ENCODE data around the gene PDE7B.

The PDE7B gene

DNA sequence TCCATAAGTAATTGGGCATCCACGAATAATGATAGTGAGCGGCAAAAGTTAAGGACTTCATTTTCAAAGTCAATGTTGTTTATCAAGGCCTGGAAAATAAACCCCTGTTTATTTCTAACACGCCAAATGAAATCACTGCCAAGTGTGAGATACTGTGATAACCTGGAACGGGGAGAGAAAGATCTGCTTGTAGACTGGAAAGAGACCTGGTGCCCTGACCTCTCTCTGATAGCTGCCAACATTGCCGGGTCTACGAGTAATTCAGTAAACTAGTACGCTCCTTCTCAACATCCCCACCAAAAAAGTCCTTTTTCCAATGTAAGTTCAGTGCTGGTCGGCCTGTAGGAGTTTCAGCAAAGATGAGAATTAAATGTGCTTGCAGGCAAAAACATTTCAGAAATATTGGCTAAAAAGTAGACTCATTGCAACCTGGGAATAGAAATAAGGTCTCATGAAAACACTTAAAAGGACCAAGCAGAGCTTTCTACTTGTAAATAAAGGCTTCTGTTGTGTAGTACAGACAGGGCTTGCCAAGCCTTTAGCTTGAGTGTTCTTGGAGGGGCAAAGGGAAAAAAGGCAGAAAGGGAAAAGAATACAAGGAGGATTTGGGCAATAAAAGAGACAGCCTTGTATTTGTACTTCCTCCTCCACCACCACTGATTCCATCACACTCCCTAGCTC lies 43.9 kb downstream of the PDE7B start:
- no peak for DNase-seq

- DNase-seq: no peak
Observed at GRCh38 chr6:135897087-135897486, 45.6 kb downstream of the PDE7B start.

- no peak for DNase-seq
Observed at GRCh38 chr6:135901774-135902524, 50.4 kb downstream of the PDE7B start.

DNA sequence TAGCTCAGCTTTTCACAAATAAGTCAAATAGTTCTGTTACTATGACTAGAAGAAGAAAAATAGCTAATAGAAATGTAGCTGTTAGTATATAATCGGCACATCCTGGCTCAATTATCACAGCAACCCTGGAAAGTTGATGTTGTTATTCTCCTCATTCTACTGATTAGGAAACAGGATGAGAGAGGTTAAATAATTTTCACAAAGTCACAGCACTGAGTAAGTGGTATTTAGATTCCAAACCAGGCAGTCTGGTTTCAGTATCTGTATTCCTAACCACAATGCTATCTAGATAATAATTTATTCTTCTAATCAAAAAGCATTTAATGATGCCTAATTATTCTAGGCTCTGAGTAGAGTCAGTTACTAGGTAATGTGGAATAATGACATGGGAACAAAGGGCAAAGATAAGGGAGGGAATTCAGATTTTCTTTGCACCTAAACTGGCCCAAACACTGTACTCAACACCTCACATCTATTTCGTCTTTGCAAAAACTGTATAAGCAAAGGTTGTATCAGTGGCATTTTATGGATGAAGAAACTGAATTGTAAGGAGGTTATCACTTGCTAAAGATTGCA lies 51.3 kb downstream of the PDE7B start:
- DNase-seq: no peak

GRCh38 chr6:135904666-135905065 lies 53.2 kb downstream of the PDE7B start:
- DNase-seq: no peak

DNA sequence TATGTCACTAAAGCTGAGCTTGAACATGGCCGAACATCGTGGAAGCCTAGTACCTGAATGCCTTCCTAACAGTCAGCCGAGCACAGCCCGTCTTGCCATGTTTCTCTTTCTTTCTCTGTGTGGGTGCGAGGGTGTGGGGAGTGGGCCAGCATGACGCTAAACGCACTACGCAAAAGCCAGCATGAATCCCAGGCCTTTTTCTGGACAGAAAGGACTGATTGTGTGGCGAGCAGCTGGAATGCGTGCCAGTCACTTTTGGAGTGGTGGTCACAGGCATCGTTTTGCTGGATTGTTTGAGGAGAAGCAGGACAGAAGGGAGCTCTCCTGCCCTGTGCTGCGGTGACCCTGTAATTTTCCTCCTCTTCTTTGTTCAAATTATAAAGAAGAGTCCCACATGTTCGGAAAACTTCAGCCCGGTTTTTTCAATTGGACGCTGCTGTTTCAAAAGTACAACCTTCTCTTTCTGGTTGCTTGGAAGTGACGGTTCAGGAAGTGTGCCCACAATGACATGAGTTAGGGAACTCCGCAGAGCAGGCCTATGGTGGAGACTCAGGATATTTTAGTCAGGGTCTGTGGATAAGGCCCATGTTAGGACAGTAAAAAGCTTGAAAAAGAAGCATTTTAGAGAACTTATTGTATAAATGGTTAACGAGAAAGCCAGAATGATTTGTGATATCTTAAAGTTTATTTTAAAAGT lies 54.3 kb downstream of the PDE7B start:
- no peak for DNase-seq

DNA sequence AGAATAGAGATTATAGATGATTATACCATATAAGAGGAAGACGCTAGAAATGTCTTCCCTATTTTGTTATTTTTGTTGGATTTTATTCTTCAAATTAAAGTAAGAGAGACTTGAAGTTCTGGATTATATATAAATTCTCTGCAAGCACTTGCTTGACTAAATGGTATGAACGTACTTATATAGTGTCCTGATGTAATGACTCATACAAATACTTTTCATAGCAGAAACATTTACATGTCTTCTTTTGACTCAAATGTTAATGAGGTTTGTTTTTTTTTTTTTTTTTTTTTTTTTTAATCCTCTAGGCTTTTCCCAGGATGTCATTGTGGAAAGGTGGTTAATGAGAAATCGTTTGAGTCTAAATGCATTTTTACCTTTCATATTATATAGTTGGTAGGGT lies 55.0 kb downstream of the PDE7B start:
- DNase-seq: no peak

DNA sequence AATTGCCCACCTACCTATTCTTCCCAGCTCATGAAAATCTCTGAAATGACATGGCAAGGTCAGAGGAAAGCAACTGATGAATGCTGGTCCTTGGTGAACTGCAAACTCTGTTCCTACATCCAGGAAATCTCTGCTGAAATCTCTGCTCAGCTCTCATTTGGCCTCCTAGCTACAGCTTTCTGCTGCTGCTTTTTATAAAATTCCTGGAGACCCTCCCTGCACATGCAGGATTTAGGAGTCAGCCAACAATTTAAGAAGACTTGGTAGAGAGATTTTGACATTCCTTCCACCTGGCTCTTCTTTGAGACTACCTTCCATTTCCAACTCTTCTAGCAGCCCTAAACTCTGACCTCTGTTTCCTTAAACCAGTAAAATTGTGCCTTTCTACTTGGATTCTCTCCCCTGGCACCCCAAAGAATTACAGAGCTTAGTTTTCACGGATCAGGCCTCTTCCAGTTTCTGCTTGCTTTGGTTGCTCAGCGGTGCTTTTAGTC lies 55.5 kb downstream of the PDE7B start:
- DNase-seq: no peak

DNA sequence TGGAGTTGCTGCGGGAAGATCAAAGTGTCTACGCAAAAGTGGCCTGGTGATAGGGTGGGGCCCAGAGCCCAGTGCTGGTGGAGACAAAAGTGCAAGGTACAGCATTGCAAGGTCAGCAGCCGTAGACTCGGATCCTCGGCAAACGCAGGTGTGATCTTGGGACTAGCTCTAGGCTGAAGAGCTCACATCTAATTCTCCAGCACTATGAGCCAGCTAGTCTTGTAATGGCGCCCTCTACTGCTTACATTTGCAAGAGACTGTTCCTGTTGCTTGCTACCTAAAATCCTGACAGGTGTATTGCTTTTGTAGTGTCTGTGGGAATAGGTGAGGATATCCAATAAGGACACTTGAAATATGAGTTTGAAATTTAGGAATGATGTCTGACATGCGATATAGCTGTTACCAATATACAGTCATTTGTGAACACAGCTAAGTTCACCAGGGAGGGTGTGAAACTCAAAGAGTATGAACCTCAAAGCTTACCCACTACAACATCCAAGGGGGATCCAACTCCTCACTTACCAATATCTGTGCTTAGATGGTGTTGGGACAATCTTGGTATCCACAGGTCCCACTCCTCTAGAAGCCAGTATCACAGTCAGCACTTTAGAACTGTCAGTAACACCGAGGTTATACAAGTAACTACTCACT lies 58.4 kb downstream of the PDE7B start:
- peak; percentile 78 for DNase-seq

DNA sequence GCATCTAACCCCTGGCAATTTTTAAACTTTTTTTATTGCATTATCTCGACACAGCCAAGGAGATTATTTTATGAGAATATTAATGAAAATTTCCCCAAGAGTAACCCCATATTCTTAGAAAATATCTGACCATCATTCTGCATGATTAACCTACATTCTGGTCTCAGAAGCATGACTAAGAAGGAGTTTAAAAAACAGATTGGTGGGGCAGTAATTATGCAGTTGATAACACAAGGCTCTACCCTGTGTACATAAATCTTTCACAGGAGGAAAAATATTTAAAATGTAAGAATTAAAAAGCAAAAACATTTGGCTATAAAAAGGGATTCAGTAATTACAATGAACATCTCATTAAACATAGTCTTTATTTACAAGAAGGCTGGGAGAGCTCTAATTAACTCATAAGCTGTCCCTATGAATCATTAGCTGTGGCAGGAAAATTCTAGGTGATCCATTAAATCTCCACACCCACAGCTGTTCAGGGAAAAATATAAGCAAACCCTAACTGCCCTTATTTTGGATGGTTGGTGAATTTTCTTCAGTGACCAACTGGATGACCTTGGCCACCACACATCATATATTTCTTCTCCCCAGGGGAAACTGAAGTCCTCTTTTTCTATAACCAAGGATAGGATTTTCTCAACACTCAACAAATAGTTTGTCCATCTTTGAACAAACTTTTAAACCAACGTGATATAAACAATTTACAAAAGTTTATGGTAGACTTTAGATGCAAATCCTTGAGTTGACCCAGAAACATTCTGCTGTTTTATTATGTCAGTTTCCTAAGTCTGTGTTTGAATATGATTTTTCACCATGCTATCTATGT lies 59.5 kb downstream of the PDE7B start:
- no peak for DNase-seq

- DNase-seq: no peak
Observed at GRCh38 chr6:135913785-135914184, 62.3 kb downstream of the PDE7B start.

- DNase-seq: no peak
Observed at GRCh38 chr6:135919026-135919425, 67.5 kb downstream of the PDE7B start.

- DNase-seq: no peak
Observed at GRCh38 chr6:135920689-135921088, 69.2 kb downstream of the PDE7B start.

DNA sequence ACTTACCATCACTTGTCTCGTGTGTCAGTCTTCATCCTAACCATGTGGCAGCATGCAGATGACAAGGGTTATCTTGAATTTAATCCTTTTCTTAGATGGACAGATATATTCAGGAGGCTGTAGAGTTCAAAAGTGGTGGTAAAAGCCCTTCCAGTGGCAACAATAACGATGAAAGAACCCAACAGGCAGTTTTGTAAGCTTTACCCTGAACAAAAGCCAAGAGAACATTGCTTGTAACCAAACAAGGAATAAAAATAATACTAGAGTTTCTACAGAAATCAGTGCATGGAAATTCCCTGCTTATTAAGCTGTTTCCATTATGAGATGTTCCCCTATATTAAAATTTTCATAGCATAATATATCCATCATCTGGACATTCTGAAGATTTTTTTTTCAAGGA lies 69.7 kb downstream of the PDE7B start:
- no peak for DNase-seq

GRCh38 chr6:135922174-135922573 lies 70.7 kb downstream of the PDE7B start:
- DNase-seq: no peak

GRCh38 chr6:135922746-135923145 lies 71.2 kb downstream of the PDE7B start:
- no peak for DNase-seq

DNA sequence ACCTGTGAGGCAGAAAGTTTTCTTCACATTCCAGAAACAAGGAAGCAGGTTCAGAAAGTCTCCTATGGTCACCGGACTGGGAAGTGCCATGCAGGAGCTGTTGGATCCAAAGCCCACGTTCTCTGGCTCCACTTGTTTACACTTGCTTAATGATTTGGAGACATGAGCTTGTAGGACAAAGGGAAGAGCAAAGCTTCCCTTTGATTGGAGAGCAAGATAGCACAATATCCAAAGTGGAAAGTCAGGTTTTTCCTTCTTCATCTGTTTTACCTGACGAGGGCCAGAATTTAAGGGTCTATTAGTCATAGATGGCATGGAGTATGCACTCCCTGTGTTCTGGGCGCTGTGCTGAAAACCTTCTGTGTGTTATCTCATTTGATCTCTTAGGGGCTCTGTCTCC lies 81.2 kb downstream of the PDE7B start:
- no peak for DNase-seq

GRCh38 chr6:135935941-135936601 lies 84.6 kb downstream of the PDE7B start:
- no peak for DNase-seq

GRCh38 chr6:135936606-135937005 lies 85.1 kb downstream of the PDE7B start:
- no peak for DNase-seq

- no peak for DNase-seq
Observed at GRCh38 chr6:135937106-135937505, 85.6 kb downstream of the PDE7B start.

DNA sequence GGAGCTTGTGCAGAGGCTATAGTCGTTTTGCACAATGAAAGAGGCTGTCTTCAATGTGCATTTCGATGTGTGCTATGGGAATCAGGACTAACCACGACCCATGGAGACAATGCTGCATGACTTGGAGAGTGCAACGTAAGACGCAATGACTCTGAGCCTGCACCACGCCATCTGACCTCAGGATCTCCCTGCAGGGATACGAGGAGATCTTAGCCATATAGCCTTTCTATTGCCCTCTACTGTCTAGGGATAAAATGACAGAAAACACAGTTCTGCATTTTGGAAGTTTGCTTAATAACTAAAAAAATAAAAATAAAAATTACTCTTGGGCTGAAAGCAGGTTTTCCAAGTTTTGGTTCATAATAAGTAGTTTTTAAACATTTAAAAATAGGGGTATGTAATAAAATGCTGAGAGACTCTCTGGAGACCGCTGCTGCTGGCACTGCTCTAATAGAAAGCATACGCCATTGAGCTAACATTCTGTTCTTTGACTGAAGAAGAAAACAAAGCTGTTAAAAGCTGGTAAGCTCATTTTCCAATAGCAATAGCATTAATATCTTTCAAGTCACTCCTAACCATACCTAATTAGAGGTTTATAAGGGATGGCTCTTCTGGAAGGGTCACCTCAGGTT lies 87.2 kb downstream of the PDE7B start:
- peak; percentile 1 for DNase-seq
